Measurements from ENCODE around the gene KRTDAP.

DNA sequence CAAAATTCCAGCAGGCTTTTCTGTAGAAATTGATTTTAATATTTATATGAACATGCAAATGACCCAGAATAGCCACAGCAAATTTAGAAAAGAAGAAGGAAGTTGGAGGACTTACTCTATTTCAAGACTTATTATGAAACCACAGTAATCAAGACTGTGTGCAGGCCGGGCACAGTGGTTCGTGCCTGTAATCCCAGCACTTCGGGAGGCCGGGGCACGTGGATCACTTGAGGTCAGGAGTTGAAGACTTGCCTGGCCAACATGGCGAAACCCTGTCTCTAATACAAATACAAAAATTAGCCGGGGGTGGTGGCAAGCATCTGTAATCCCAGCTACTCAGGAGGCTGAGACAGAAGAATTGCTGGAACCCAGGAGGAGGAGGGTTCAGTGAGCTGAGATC lies 48.2 kb downstream of the KRTDAP start:
- TF ChIP-seq CTCF (IDR thresholded peaks at IDR 0.05) = no peak
- no peak for TF ChIP-seq POLR2A (IDR thresholded peaks at IDR 0.05)
- TF ChIP-seq EP300 (IDR thresholded peaks at IDR 0.05) = no peak
